ENCODE results near the gene CTDP1.
"Not testable (repeated sequence)": the region's sequence is repeated elsewhere in the genome, so short reads cannot be mapped to it uniquely, and the experiment has no call there.

CTDP1 gene

GRCh38 chr18:79724299-79725080 lies 44.9 kb downstream of the CTDP1 start:
- no peak for DNase-seq (ENCODE audit: low spot score)

- DNase-seq (ENCODE audit: low spot score), result no peak
Measured at GRCh38 chr18:79725486-79725885, 45.9 kb downstream of the CTDP1 start.

GRCh38 chr18:79726721-79727120 lies 47.1 kb downstream of the CTDP1 start:
- DNase-seq (ENCODE audit: low spot score), result no peak

GRCh38 chr18:79727211-79727610 lies 47.6 kb downstream of the CTDP1 start:
- DNase-seq (ENCODE audit: low spot score), result no peak

GRCh38 chr18:79728931-79729586 lies 49.5 kb downstream of the CTDP1 start:
- no peak for DNase-seq (ENCODE audit: low spot score)

GRCh38 chr18:79729611-79730010 lies 50.0 kb downstream of the CTDP1 start:
- no peak for DNase-seq (ENCODE audit: low spot score)

- no peak for DNase-seq (ENCODE audit: low spot score)
Measured at GRCh38 chr18:79730804-79731203, 51.2 kb downstream of the CTDP1 start.

GRCh38 chr18:79731881-79732720 lies 52.5 kb downstream of the CTDP1 start:
- DNase-seq (ENCODE audit: low spot score), result not testable (repeated sequence)

GRCh38 chr18:79732721-79733025 lies 53.1 kb downstream of the CTDP1 start:
- no peak for DNase-seq (ENCODE audit: low spot score)

GRCh38 chr18:79733135-79733701 lies 53.6 kb downstream of the CTDP1 start:
- no peak for DNase-seq (ENCODE audit: low spot score)

- DNase-seq (ENCODE audit: low spot score), result no peak
Measured at GRCh38 chr18:79733986-79734770, 54.6 kb downstream of the CTDP1 start.

GRCh38 chr18:79735071-79735980 lies 55.7 kb downstream of the CTDP1 start:
- DNase-seq (ENCODE audit: low spot score), result no peak

GRCh38 chr18:79736230-79736629 lies 56.6 kb downstream of the CTDP1 start:
- no peak for DNase-seq (ENCODE audit: low spot score)

GRCh38 chr18:79736846-79737245 lies 57.2 kb downstream of the CTDP1 start:
- DNase-seq (ENCODE audit: low spot score), result no peak

- DNase-seq (ENCODE audit: low spot score), result no peak
Measured at GRCh38 chr18:79737426-79737825, 57.8 kb downstream of the CTDP1 start.

- no peak for DNase-seq (ENCODE audit: low spot score)
Measured at GRCh38 chr18:79738041-79738461, 58.4 kb downstream of the CTDP1 start.

- no peak for DNase-seq (ENCODE audit: low spot score)
Measured at GRCh38 chr18:79738581-79739439, 59.2 kb downstream of the CTDP1 start.

GRCh38 chr18:79739440-79739778 lies 59.8 kb downstream of the CTDP1 start:
- no peak for DNase-seq (ENCODE audit: low spot score)

- DNase-seq (ENCODE audit: low spot score), result not testable (repeated sequence)
Measured at GRCh38 chr18:79740047-79740446, 60.4 kb downstream of the CTDP1 start.

Measured in AG08396 (cell line).